Trophoblast cell (in vitro differentiated cells and primary cell): ENCODE data around the gene PRKD2.

Experiments used
- DNase-seq, 2 donors: peaks; one replicate each; pipeline ENCODE4 v3.0.0-alpha.2; 2016
- H2AFZ ChIP-seq: 2 replicates; pipeline ENCODE4 v1.6.1; 2013; ENCODE audit warnings: low read length, moderate library complexity, mild to moderate bottlenecking; ENCODE audit not compliant: insufficient read depth, poor library complexity
- H2AK5ac ChIP-seq: 2 replicates; pipeline ENCODE4 v1.6.1; 2013; ENCODE audit warnings: mild to moderate bottlenecking, low read length
- H2BK120ac ChIP-seq: 2 replicates; pipeline ENCODE4 v1.6.1; 2013; ENCODE audit warnings: low read length, mild to moderate bottlenecking, moderate library complexity; ENCODE audit not compliant: insufficient read depth, poor library complexity
- H2BK12ac ChIP-seq: 2 replicates; pipeline ENCODE4 v1.6.1; 2013; ENCODE audit warnings: mild to moderate bottlenecking, low read length, moderate library complexity
- H2BK5ac ChIP-seq: 2 replicates; pipeline ENCODE4 v1.6.1; 2013; ENCODE audit warnings: low read length, low read depth, moderate library complexity, mild to moderate bottlenecking; ENCODE audit not compliant: poor library complexity
- H3K14ac ChIP-seq: 2 replicates; pipeline ENCODE4 v1.6.1; 2013; ENCODE audit warnings: mild to moderate bottlenecking, low read length
- H3K18ac ChIP-seq: 2 replicates; pipeline ENCODE4 v1.6.1; 2013; ENCODE audit warnings: mild to moderate bottlenecking, low read length
- H3K23ac ChIP-seq: 2 replicates; pipeline ENCODE4 v1.6.1; 2013; ENCODE audit warnings: low read length
- H3K27ac ChIP-seq: 2 replicates; pipeline ENCODE4 v1.5.1; 2013; ENCODE audit warnings: low read depth, mild to moderate bottlenecking, inconsistent platforms, low read length, moderate library complexity
- H3K27me3 ChIP-seq: 2 replicates; pipeline ENCODE4 v1.6.1; 2013; ENCODE audit warnings: inconsistent platforms, mild to moderate bottlenecking, low read length, moderate library complexity; ENCODE audit not compliant: insufficient read depth
- H3K36me3 ChIP-seq, 2 experiments: 1 replicate in 1 of 2; 2 replicates in 1 of 2; pipeline ENCODE4 v1.6.1; 2013; ENCODE audit warnings: low read length in 2 of 2, mild to moderate bottlenecking in 2 of 2, moderate library complexity in 1 of 2; ENCODE audit not compliant: insufficient read depth in 2 of 2, control insufficient read depth in 1 of 2
- H3K4ac ChIP-seq: 2 replicates; pipeline ENCODE4 v1.6.1; 2013; ENCODE audit warnings: low read depth, mild to moderate bottlenecking, low read length, moderate library complexity
- H3K4me1 ChIP-seq, 2 experiments: 1 replicate in 1 of 2; 2 replicates in 1 of 2; pipeline ENCODE4 v1.6.1; 2013; ENCODE audit warnings: low read length in 2 of 2, mild to moderate bottlenecking in 2 of 2, moderate library complexity in 1 of 2; ENCODE audit not compliant: insufficient read depth in 2 of 2, control insufficient read depth in 1 of 2
- H3K4me2 ChIP-seq: 2 replicates; pipeline ENCODE4 v1.6.1; 2013; ENCODE audit warnings: inconsistent platforms, mild to moderate bottlenecking, low read length, moderate library complexity
- H3K4me3 ChIP-seq: 2 replicates; pipeline ENCODE4 v1.5.1; 2013; ENCODE audit warnings: mild to moderate bottlenecking, low read depth, low read length, inconsistent platforms
- H3K79me1 ChIP-seq: one replicate; pipeline ENCODE4 v1.6.1; 2013; ENCODE audit warnings: low read length
- H3K79me2 ChIP-seq: 2 replicates; pipeline ENCODE4 v1.6.1; 2013; ENCODE audit warnings: low read length, mild to moderate bottlenecking; ENCODE audit not compliant: control insufficient read depth, insufficient read depth, poor library complexity
- H3K9ac ChIP-seq: 2 replicates; pipeline ENCODE4 v1.6.1; 2013; ENCODE audit warnings: mild to moderate bottlenecking, low read length
- H3K9me3 ChIP-seq: 2 replicates; pipeline ENCODE4 v1.6.1; 2013; ENCODE audit warnings: low read depth, mild to moderate bottlenecking, control low read depth, inconsistent platforms, low read length; ENCODE audit not compliant: insufficient read depth
- H4K12ac ChIP-seq: 2 replicates; pipeline ENCODE4 v1.6.1; 2013; ENCODE audit warnings: low read depth, mild to moderate bottlenecking, low read length, moderate library complexity
- H4K8ac ChIP-seq: 2 replicates; pipeline ENCODE4 v1.6.1; 2013; ENCODE audit warnings: low read depth, mild to moderate bottlenecking, low read length, moderate library complexity
- H4K91ac ChIP-seq: one replicate; pipeline ENCODE4 v1.6.1; 2013; ENCODE audit warnings: low read depth, mild to moderate bottlenecking, low read length, moderate library complexity
- WGBS: extraction: QIAGEN DNeasy Blood & Tissue Kit; methylation state at CpG from one replicate; pipeline ENCODE4 v1.1.7; 2013; ENCODE audit warnings: missing lambda C conversion rate; ENCODE audit not compliant: insufficient read length, insufficient coverage; ENCODE audit errors: extremely low coverage; 5-methylcytosine and 5-hydroxymethylcytosine counted together

Gene PRKD2

GRCh38 chr19:46728208-46728607, 11.3 kb upstream of the PRKD2 start:
- no peaks in the 10 kb centered on the region for H3K27me3 ChIP-seq
- H3K4me1 ChIP-seq, result peaks cover 13 to 17% of the 10 kb centered on the region in 2 experiments
- H2BK12ac ChIP-seq, result no peak overlapping the region
- no peak overlapping the region for H2BK120ac ChIP-seq
- peak overlapping the region; percentile 26 for H3K18ac ChIP-seq
- no peak overlapping the region for H3K4me3 ChIP-seq
- H3K27ac ChIP-seq, result no peak overlapping the region
- no peak overlapping the region for H3K23ac ChIP-seq
- no peak for DNase-seq
- WGBS, result no CpG with 5 or more reads among the region's 14 CpGs
- peaks cover 3% of the 10 kb centered on the region for H3K79me1 ChIP-seq
- no peak overlapping the region for H3K14ac ChIP-seq
- no peak overlapping the region for H2BK5ac ChIP-seq
- no peak overlapping the region for H4K8ac ChIP-seq
- H4K91ac ChIP-seq, result no peak overlapping the region
- H3K4me2 ChIP-seq, result no peak overlapping the region
- H3K9me3 ChIP-seq, result no peaks in the 10 kb centered on the region
- H3K4ac ChIP-seq, result no peak overlapping the region
- no peak overlapping the region for H2AFZ ChIP-seq
- peaks cover 95% of the 10 kb centered on the region in 2 experiments for H3K36me3 ChIP-seq
- no peak overlapping the region for H4K12ac ChIP-seq
- no peak overlapping the region for H2AK5ac ChIP-seq
- no peak overlapping the region for H3K9ac ChIP-seq
- no peaks in the 10 kb centered on the region for H3K79me2 ChIP-seq

- WGBS, result no CpG with 5 or more reads among the region's 11 CpGs
- Histone ChIP-seq H3K23ac (no peak overlapping the region), H4K12ac (no peak overlapping the region)
These were observed 10.8 kb upstream of the PRKD2 start for GRCh38 chr19:46727757-46728156.

DNA sequence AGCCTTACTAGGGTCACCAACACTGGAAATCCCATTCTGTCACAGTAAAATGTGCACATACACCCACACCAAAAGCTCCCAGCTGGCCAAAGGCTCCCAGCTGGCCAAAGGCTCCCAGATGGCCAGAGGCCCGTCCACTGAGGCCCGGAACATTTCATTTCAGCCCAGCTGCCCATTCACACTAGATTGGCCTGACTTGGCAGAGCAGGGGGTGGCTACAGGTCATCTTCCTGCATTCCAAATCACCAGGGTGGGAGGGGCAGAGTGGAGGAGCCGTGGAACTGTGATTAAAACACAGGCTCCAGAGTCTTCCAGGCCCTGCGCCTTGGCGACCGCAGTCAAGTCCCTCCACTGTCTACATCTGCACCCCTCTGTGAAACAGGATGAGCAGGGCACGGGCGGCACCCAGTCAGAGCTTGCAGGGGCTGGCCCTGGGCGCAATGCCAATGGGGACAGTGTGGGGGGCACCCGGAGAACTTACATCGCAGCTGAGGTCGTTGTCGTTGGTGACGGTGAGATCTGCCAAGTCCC, 10.1 kb upstream of the PRKD2 start:
- no peak overlapping the region for H3K4ac ChIP-seq
- H4K91ac ChIP-seq, result no peak overlapping the region
- H3K79me2 ChIP-seq, result no peaks in the 10 kb centered on the region
- no peak overlapping the region for H2AFZ ChIP-seq
- H2BK120ac ChIP-seq, result no peak overlapping the region
- H3K4me1 ChIP-seq, result peaks cover 10 to 14% of the 10 kb centered on the region in 2 experiments
- WGBS, result no CpG with 5 or more reads among the region's 14 CpGs
- H3K23ac ChIP-seq, result no peak overlapping the region
- H3K9ac ChIP-seq, result no peak overlapping the region
- no peak for DNase-seq
- H3K36me3 ChIP-seq, result peaks cover 95% of the 10 kb centered on the region in 2 experiments
- H2BK12ac ChIP-seq, result no peak overlapping the region
- no peaks in the 10 kb centered on the region for H3K27me3 ChIP-seq
- H4K8ac ChIP-seq, result no peak overlapping the region
- H3K9me3 ChIP-seq, result no peaks in the 10 kb centered on the region
- H3K14ac ChIP-seq, result no peak overlapping the region
- no peak overlapping the region for H2BK5ac ChIP-seq
- H2AK5ac ChIP-seq, result no peak overlapping the region
- H3K4me2 ChIP-seq, result no peak overlapping the region
- no peak overlapping the region for H3K27ac ChIP-seq
- H3K18ac ChIP-seq, result peak overlapping the region; percentile 12
- no peak overlapping the region for H4K12ac ChIP-seq
- no peak overlapping the region for H3K4me3 ChIP-seq
- H3K79me1 ChIP-seq, result peaks cover 3% of the 10 kb centered on the region

More at GRCh38 chr19:46727757-46728156, 10.8 kb upstream of the PRKD2 start:
- H2AFZ ChIP-seq, result no peak overlapping the region
- peaks cover 13 to 17% of the 10 kb centered on the region in 2 experiments for H3K4me1 ChIP-seq
- no peak overlapping the region for H3K14ac ChIP-seq
- no peak overlapping the region for H2AK5ac ChIP-seq
- H2BK120ac ChIP-seq, result no peak overlapping the region
- peaks cover 95% of the 10 kb centered on the region in 2 experiments for H3K36me3 ChIP-seq
- no peak overlapping the region for H3K18ac ChIP-seq
- no peaks in the 10 kb centered on the region for H3K79me2 ChIP-seq
- H3K4me2 ChIP-seq, result no peak overlapping the region
- H2BK12ac ChIP-seq, result no peak overlapping the region
- no peak overlapping the region for H3K4ac ChIP-seq
- H3K27ac ChIP-seq, result no peak overlapping the region
- H3K9ac ChIP-seq, result no peak overlapping the region
- no peak overlapping the region for H4K91ac ChIP-seq
- no peaks in the 10 kb centered on the region for H3K27me3 ChIP-seq
- no peak overlapping the region for H3K4me3 ChIP-seq
- H2BK5ac ChIP-seq, result no peak overlapping the region
- no peaks in the 10 kb centered on the region for H3K9me3 ChIP-seq
- DNase-seq, result no peak
- no peak overlapping the region for H4K8ac ChIP-seq
- H3K79me1 ChIP-seq, result peaks cover 3% of the 10 kb centered on the region

DNA sequence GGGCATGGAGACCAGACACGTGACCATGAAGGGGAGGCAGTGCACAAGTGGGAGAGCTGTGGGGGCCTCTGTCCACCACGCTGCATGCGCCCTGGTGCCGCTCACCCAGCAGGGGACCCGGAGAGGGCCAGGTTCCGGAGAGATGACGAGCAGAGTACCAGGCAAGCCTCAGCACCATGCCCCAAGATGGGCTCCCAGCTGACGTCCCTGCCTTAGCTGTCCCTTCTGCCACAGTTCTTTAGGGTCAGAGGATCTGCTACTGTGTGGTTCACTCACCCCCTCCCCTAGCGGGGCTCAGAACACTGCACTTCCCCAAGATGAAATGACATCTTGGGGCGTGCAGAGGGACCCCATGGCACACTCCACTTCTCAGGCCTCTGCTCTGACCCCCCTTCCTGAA, 9.6 kb upstream of the PRKD2 start:
- H3K79me2 ChIP-seq, result no peaks in the 10 kb centered on the region
- no peak overlapping the region for H2AFZ ChIP-seq
- no peak for DNase-seq
- no peak overlapping the region for H2BK5ac ChIP-seq
- H3K27ac ChIP-seq, result no peak overlapping the region
- peaks cover 3% of the 10 kb centered on the region for H3K79me1 ChIP-seq
- H3K23ac ChIP-seq, result no peak overlapping the region
- H4K91ac ChIP-seq, result no peak overlapping the region
- no peak overlapping the region for H3K14ac ChIP-seq
- H3K9ac ChIP-seq, result no peak overlapping the region
- peak overlapping the region; percentile 6 for H3K4ac ChIP-seq
- no peak overlapping the region for H4K8ac ChIP-seq
- H2BK120ac ChIP-seq, result no peak overlapping the region
- H4K12ac ChIP-seq, result no peak overlapping the region
- peaks cover 95% of the 10 kb centered on the region in 2 experiments for H3K36me3 ChIP-seq
- no peak overlapping the region for H3K18ac ChIP-seq
- peaks cover 8 to 10% of the 10 kb centered on the region in 2 experiments for H3K4me1 ChIP-seq
- H3K9me3 ChIP-seq, result no peaks in the 10 kb centered on the region
- WGBS, result no CpG with 5 or more reads among the region's 10 CpGs
- no peak overlapping the region for H2BK12ac ChIP-seq
- no peaks in the 10 kb centered on the region for H3K27me3 ChIP-seq
- H2AK5ac ChIP-seq, result no peak overlapping the region
- H3K4me2 ChIP-seq, result no peak overlapping the region
- H3K4me3 ChIP-seq, result no peak overlapping the region
